ENCODE results near the gene GEN1. TPM values are rescaled to one million over a fixed set of nuclear protein-coding genes. Genes with fewer than 3 reads are reported as not detected.

GEN1 gene
- total RNA-seq, 1 donor from 2014 or later: 8.3 TPM

DNA sequence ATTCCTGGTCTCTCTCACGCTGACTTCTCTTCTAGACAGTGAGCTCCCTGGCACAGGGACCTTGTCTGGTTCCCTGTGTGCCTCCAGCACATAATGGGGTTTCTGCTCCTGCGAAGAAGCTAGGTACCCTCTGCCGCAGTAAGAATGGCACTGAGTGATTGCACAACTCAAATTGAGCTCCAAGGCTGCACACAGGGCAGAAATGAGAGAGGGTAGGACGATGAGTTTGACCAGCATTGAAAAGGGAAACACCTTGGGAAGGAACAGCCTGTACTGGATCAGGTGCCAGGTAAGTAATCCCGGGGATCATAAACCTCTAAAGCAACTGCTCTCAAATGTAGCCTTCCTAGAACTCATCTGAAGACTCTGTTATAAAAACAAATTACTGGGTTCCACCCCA, 41.4 kb downstream of the GEN1 start:
- no peak for DNase-seq (ENCODE audit: low read depth, low spot score)

DNA sequence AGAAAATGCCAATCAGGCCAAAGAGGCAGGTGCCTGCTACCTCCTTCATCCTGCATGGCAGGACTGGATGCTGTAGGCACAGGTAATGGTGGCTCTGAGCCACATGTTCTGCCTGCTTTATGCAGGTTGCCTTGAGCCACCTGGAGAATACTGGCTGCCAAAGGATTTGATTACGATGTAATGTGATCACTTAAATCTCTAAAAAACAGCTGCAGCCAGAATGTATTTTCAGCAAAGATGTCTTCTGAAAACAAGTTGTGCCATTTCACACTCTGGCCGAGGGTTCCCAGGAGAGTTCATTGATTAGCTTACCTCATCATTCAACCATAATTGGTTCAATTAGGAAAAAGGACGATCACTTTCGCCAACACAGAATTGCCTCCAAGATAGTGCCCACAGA, 44.4 kb downstream of the GEN1 start:
- DNase-seq (ENCODE audit: low read depth, low spot score): no peak

DNA sequence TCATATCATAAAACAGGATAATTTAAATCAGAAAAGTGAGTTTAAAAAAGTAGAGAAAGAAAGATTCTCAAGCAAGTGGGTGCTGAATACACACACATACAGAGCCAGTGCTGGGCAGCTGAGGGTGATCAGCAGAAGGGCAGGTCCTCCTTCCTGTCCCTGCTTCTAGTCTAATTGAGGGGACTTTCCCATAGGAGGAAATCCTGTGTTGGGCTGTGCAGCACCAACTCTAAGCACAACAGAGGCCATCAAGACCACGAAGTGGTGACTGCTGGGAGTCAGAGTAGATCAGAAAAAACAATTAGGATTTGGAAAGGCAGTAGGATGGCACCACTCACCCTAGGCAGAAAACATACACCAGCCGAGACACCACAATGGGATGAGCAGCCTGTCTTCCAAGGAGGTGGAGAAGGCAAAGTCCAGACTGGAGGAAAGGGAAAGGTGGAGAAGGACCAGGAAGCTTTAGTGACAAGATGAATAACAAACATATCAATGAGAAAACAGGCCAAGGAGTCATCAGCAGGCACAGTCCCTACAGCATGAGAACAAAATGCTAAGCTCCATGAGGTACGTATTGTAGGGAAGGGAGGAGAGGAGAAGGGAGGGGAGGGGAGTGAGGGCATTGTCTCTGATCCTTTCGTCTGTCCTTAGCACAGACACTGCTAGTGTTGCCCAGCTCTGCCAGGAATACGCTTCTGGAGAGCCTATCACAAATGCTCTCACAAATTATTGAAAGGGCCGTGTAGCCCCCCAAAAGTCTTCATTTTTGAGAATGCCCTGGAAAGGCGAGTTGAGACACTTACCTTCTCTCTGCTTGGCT, 45.6 kb downstream of the GEN1 start:
- no peak for DNase-seq (ENCODE audit: low read depth, low spot score)

DNA sequence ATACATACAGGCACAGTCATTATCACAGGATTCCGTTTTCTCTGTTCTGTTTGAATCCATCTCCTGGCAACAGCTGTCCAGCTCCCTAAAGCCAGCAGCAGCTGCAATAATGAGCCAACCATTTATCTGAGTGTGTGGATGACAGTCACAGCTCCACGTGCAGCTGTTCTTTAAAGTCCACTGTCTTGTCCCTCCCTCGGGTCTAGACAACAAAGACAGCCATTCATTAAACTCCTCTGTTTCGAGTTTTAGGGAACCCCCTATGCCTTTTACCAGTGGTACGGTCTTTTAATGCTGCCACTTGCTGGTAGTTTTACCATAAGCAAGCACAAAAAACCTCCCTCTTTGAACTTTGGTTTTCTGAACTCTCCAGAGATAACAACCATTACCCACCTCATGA, 46.3 kb downstream of the GEN1 start:
- DNase-seq (ENCODE audit: low read depth, low spot score): no peak

DNA sequence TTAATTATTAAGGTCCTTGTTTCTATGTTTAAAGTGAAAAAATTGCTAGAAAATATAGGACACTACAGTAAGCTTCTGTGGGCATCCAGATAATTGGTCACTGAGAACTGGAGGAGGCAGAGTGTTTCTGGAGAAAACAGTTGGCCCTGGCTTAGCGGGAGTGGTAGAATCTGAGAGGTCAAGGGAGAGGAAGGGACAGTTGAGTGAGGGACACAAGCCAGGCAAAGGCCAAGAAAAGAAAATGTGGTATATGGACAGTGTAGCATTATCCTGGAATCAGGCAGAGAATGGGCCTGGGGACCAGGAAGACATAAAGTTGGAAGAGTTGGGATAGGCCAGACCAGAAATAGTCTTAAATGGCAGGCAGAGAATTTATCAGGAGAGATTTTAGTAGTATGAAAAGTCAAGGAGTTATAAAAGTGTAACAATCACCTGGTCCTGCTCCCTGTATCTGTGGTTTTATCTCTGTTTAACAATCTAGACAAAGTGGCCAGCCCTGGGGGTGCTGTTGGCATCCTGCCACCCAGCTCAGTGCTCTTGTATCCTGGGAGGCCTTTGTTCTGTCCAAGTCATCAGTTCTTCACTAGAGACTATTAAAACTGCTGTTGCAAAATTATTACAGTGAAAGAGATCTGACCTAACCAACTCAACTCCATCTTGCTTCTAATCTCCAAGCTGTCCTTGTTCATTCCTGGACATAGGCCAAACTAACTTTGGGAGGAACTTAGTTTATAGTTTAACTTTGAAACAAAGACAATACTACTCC, 46.9 kb downstream of the GEN1 start:
- no peak for DNase-seq (ENCODE audit: low read depth, low spot score)

DNA sequence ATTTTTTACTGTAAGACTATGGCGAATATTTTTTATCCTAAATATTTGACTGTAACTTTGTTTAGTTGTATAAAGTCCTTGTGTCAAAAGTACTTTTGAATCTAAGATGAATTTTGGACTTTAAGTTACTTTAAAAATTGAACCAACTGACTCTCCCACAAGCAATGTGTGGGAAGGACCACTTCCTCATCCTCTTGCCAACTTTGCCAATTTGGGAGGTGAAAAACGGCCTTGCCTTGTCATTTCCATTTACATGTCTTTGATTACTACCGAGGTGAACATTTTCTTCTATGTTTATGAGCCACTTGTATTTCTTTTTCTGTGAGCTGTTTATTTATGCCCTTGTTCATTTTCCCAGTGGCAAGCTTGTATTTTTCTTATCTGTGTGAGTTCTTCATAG, 49.6 kb downstream of the GEN1 start:
- DNase-seq (ENCODE audit: low read depth, low spot score): no peak

DNA sequence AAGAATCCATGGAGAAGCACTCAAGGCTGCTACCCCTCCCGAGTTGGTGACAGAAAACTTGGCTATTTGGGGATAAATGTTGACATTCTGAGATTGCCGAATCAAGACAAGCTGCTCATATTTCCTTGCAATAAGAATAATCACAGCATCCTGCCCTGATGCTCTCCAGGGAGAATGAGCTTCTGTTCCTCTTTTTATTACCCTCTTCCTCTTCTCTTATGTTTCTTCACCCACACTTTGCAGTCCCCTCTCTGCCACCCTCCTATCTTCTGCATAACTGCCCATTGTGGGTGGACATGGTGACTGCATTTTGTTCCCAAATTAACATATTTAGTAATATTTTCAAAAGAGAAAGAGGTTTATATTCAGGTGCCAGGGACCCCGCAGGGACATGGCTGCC, 50.4 kb downstream of the GEN1 start:
- no peak for DNase-seq (ENCODE audit: low read depth, low spot score)

DNA sequence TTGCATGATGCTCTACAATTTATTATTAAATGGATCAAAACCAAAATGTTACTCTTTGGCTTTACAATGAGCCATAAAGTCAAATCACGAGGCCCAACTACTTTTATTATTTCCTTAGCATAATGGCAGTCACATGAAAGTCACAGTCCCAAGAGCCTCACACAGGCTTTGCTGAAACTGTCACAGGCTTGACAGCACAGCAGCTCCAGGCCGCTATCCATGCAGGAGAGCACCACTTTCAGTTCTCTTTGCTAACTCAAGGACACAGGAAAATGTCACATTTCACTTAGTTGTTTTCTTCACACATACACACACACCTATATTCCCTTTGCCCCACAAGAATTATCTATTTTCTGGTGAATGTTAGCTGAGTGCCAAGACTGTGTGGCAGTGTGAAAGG, 51.2 kb downstream of the GEN1 start:
- DNase-seq (ENCODE audit: low read depth, low spot score): no peak

DNA sequence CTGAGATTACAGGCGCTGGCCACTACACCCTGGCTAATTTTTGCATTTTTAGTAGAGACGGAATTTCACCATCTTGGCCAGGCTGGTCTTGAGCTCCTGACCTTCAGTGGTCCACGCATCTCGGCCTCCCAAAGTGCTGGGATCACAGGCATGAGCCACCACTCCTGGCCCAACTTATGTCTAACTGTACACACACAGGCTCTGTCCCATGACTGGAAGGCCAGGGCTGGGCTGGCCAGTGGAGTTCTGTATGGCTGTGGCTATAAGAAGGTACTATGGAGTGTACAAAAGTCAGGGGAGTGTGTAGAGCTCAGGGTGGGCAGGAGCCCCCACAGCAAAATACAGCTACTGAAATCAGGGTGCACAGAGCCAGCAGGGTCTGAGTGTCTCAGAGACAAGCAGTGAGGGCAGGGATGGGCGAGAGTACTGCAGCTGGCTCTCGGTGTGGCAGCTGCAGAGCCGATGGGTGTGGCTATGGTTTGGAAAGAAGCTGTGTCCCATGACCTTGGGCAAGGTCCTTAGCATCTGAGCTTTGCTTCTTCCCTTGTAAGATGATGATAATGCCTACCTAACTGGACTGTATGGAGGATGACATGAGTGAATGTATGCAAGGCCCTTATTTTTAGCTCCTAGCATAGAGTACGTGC, 51.9 kb downstream of the GEN1 start:
- no peak for DNase-seq (ENCODE audit: low read depth, low spot score)

DNA sequence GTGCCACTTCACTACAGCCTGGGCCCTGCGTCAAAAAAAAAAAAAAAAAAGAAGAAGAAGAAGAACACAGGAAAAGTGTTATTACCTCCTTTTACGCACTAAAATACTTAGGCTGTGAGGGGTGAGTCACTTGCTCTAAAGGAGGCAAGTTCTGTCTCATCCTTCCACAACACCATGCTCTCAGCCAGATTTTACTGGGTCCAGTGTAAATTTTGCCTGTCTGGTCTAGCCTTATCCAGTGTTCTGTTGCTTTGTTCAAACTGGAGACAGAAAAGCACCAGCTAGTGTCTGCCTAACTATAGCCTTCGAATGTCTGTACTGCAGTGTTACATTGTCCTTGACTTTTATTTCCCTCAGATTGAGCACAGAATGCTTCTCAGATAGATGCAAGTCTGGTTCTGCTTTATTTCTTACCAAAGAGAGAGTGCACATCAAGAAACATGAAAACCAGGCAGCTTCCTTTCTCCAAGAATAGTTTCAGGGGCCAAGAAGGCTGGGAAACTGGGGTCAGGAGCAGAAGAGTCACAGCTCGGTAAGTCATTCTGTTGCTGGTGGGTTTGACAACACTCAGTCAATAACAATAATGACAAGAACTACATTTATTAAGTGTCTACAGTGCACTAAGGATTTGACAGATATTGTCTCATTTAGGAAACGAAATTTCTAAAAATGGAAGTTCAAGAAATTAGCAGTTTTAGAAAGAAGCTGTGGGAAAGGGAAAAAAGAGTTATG, 59.2 kb downstream of the GEN1 start:
- DNase-seq (ENCODE audit: low read depth, low spot score): no peak

DNA sequence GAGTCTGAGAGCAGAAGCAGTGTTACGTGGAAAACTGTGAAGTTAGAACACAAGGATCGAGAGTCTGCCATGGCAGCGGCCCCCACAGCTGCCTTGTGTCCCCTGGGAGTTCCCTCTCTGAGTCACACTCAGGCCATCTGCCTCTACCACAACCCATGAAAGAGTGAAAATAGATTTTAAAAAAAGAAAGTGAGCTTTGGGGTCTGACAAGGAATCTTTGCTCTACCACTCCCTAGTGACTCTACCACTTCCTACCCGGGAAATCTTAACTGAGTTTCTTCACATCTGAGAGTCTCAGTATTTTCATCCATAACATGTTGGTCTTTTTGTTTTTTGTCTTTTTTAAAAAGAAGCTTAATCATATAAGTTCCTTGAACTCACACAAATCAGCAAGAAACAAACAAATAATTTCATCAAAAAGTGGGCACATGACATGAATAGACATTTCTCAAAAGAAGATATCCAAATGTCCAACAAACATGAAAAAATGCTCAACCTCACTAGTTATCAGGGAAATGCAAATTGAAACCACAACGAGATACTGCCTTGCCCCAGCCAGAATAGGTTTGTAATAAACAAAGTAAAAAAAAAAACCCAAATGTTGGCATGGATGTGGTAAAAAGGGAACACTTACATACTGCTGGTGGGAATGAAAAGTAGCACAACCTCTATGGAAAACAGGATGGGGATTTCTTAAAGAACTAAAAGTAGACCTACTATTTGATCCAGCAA, 60.0 kb downstream of the GEN1 start:
- no peak for DNase-seq (ENCODE audit: low read depth, low spot score)

DNA sequence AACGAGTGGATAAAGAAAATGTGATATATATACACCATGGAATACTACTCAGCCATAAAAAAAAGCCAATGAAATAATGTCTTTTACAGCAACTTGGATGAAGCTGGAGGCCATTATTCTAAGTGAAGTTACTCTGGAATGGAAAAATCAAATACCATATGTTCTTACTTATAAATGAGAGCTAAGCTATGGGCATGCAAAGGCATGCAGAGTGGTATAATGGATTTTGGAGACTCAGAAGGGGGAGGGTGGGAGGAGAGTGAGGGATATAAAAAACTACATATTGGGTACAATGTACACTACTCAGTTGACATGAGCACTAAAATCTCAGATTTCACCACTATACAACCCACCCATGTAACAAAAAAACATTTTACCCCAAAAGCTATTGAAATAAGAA, 60.7 kb downstream of the GEN1 start:
- DNase-seq (ENCODE audit: low read depth, low spot score): no peak

DNA sequence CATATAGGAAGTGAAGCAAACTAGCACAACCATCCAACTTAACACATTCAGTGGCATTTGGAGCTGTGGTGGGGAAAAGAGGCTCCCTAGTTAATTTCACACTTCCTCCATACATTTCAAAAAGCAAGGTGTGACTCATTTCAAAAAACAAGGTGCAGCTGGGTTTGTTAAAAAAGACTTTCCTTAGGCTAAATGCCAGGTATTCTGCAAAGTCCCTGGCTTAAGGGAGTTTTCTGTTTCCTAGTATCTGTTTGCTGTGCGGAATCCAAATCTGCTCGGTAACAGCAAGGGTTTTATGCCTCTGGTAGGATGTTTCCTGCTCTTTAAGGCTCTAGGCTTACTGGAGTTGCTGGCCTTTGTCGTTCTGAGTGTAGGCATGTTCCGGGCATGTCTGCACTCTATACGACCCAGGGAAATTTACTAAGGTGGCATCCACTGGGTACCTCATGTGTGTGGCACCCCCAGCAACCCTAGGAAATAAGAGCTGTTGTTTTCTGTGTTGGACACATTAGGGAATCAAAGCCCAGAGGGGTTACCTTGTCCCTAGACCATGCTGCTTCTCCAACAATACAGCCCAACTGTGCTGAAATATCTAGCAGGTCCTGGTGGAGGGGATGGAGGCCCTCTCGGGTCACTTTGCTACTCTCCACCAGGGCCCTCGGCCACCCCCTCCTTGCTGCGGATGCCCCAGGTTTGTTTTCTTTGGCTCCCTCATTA, 61.7 kb downstream of the GEN1 start:
- no peak for DNase-seq (ENCODE audit: low read depth, low spot score)

DNA sequence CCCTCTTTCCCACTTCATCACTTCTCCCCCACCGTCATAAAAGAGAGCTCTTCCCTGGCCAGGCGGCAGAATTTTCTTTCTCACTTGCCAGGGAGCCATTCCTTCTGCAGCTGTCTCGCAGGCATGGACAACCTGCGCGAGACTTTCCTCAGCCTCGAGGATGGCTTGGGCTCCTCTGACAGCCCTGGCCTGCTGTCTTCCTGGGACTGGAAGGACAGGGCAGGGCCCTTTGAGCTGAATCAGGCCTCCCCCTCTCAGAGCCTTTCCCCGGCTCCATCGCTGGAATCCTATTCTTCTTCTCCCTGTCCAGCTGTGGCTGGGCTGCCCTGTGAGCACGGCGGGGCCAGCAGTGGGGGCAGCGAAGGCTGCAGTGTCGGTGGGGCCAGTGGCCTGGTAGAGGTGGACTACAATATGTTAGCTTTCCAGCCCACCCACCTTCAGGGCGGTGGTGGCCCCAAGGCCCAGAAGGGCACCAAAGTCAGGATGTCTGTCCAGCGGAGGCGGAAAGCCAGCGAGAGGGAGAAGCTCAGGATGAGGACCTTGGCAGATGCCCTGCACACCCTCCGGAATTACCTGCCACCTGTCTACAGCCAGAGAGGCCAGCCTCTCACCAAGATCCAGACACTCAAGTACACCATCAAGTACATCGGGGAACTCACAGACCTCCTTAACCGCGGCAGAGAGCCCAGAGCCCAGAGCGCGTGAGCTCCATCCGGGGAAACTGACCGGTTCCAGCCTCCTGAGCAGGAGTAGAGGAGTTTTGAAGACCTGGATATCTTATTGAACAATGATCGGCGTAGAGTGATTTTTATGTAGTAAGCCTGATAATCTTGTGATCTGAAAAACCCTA, 62.7 kb downstream of the GEN1 start, which contains the start of gene MSGN1:
Gene MSGN1 (plus strand): TSS at position 65 of the 850 bp plus-strand sequence. CDS start 59 bp downstream, at position 124.
- no peak for DNase-seq (ENCODE audit: low read depth, low spot score)

DNA sequence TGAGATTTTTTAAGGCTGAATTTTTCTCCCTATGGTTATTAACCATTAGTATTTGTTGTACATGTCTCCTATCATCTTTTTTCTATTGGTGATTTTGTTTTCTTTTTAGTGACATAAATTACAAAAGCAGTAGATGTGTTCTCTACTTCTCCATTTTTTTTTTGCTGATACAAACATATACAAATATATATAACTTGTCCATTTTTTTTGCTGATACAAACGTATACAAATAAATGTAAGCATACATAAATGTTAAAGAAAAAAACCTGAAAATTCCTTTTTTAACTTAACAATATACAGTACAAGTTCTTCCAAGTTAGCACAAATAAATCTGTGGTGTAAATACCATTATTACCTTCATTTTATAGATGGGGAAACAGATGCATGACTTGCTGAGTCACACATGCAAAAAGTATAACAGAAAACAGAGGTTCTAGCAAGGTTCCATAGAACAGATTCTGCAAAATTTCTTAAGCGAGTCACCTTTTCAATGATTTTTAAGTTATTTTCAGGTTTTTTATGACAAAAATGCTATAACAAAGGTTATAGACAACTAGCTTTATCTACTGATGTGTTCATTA, 64.4 kb downstream of the GEN1 start:
- DNase-seq (ENCODE audit: low read depth, low spot score): no peak

DNA sequence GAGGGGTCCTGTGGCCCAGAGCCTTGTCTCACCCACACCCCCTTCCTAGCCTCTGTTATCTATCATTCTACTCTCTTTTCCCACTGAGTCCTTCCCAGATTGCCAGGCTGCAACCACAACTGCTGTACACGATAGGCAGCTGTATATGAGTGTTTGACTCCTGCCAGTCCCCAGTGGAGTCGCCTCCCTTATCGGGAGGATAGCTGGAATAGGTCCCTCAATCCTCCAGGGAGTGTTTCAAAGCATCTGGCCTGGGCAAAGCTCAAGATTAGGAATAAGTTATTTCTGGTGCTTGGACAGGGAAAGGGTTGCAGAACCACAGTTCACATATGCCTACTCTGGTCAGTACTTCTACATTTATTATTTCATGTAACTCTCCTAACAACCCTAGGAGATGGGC, 67.1 kb downstream of the GEN1 start:
- no peak for DNase-seq (ENCODE audit: low read depth, low spot score)

DNA sequence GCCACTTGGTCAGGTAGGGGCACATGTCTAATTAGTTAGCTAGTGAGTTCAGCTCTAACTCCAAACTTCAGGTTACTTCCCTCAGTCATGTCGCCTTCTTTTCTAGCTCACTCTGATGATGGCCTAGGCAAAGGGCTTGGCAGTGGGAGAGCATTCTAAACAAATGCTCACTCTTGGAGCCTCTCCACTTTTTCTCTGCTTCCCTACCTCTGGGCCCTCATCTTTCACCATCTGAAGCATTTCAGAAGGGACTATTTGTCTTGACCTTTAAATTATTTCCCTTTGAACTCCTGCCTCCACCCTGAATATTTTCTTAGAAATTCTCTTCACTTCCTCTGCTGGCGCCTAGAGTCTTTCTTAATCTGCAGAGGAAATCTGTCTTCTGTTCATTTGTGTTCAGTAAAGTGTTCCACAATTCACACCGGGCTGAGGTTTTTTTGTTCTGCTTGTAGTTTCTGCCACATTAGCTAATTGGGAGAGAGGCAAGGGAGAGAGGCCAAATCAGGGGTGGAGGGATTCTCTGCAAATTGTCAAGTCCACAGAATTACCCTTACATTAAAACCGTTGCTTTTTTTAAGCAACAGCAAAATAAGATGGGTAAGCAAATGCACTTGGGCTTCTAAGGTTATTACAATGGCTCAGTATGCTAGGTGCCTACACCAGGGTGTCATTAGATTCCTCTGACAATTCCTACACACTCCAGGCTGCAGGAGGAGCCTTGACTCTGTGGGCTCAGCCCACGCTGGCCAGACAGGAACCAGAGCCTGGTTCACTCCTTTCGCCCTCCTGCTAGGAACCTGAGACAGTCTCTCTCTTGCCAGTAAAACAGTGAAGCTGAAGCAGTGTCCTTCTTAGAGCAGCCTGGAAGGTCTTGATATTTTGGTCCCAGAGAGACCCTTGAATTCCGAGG, 67.9 kb downstream of the GEN1 start:
- no peak for DNase-seq (ENCODE audit: low read depth, low spot score)
